K562 (cell line): ENCODE results near the gene CUTA. TPM values are rescaled to one million over a fixed set of nuclear protein-coding genes. Genes with fewer than 3 reads are reported as not detected.

Experiments used
- BCLAF1 ChIP-seq, 2 experiments: fragments of 450-650 bp in 1 of 2; IDR thresholded peaks; 2 replicates each; pipeline ENCODE4 v1.6.1; 2011 to 2017; ENCODE audit warnings: low read depth in 2 of 2, antibody characterized with exemption in 1 of 2, borderline replicate concordance in 1 of 2, low read length in 1 of 2, mild to moderate bottlenecking in 1 of 2, mixed read lengths in 1 of 2; ENCODE audit not compliant: control insufficient read depth in 1 of 2
- DIDO1 ChIP-seq: fragments of 450-650 bp; IDR thresholded peaks from 2 replicates; pipeline ENCODE4 v1.6.1; 2016; ENCODE audit warnings: low read depth, missing biosample characterization, missing genetic modification characterization
- EP400 ChIP-seq: fragments of 450-650 bp; IDR thresholded peaks from 2 replicates; pipeline ENCODE4 v1.6.1; 2017; ENCODE audit warnings: antibody characterized with exemption, mild to moderate bottlenecking, moderate library complexity
- MGA ChIP-seq: fragments of 450-650 bp; IDR thresholded peaks from 2 replicates; pipeline ENCODE4 v1.6.1; 2016; ENCODE audit warnings: mild to moderate bottlenecking, moderate library complexity
- PREB ChIP-seq: sonication (generic); formaldehyde crosslinking; IDR thresholded peaks from 2 replicates; pipeline ENCODE4 v1.8.1; 2023; ENCODE audit warnings: mild to moderate bottlenecking, missing genetic modification reagents
- SMARCA5 ChIP-seq: fragments of 450-650 bp; IDR thresholded peaks from 2 replicates; pipeline ENCODE4 v1.6.1; 2016
- ZNF165 ChIP-seq: fragments of 250-450 bp; sonication (Bioruptor Pico); IDR thresholded peaks from 2 replicates; pipeline ENCODE4 v1.4.0; 2020; ENCODE audit warnings: borderline replicate concordance
- ZNF212 ChIP-seq: fragments of 450-650 bp; formaldehyde crosslinking; IDR thresholded peaks from 2 replicates; pipeline ENCODE4 v1.4.0; 2020; ENCODE audit warnings: mild to moderate bottlenecking
- ZNF830 ChIP-seq: fragments of 250-450 bp; sonication (Bioruptor Pico); IDR thresholded peaks from 2 replicates; pipeline ENCODE4 v1.5.0; 2021; ENCODE audit warnings: mild to moderate bottlenecking
- polyA plus RNA-seq, 8 experiments: library from polyadenylated mRNA; depleted of rRNA in 4 of 8; stranded (reverse) in 5 of 8; unstranded in 3 of 8; fragments of >200 nt; fragmentation: Nextera tagmentation in 2 of 8; fragmentation: Illumina TruSeq in 1 of 8; extraction: Ambion mirVana in 2 of 8; extraction: Trizol in 1 of 8; gene quantifications; 2 replicates each; pipeline versions ENCODE4 v1.2.1 to v1.2.3, GENCODE V29; 2011 to 2014; ENCODE audit warnings: inconsistent platforms in 1 of 8, missing spikeins in 1 of 8
- total RNA-seq, 7 experiments: library from RNA; depleted of rRNA in 6 of 7; stranded (reverse); fragments of >200 nt in 6 of 7; fragmentation: Illumina TruSeq in 2 of 7; extraction: Trizol in 2 of 7; gene quantifications; 2 replicates each; pipeline versions ENCODE4 v1.2.1 to v1.2.3, GENCODE V29; 2011 to 2021; ENCODE audit warnings: low replicate concordance in 1 of 7

CUTA gene
- total and polyA plus RNA-seq, 9 of the 15 experiments (the other 6 are each of a cell fraction or from before 2014, with no cell fraction given): 166 to 682 (median 310) TPM

DNA sequence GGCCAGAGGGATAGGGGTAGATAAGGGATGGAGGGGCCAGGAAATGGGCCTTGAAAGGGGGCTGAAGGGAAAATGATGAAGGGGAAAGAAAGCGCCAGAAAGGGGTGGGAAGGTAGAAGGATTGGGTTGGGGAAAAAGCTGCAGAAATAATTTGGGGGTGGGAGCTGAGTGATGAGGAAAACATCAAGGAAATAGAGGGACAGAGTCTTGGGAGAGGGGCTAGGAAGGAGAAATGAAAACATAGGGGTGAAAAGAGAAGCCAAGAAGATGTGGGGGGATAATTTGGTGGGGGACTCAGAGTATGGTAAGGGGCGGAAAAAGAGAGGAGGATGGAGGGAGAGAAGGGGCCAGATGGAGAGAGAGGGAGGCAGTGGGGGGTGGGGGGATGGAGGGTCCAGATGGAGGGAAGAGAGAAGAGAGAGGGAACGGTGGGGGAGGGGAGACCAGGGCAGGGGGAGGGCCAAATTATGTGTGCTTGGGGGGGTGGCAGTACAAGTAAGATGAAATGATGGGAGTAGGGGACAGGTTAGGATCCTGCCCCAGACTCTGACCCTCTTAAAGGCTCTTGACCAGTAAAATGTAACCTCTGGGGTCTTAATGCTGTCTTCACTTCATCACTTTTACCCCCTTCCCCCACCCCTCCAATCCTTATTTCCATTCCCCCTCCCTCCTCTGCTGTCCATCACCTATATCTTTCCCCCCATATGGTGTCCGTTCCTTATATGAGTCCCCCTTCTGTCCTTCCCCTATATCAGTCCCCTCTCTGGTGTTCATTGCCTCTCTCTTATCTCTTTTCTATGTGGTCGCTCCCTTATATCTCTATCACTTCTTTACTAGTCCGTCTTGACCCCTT, 2.8 kb upstream of the CUTA start (continued):
- TF ChIP-seq MGA: peak; percentile 31; the same call in 1 of the 2 replicates
- TF ChIP-seq ZNF165 (CRISPR knock-in tag): no peak
- TF ChIP-seq BCLAF1 (IDR thresholded peaks at IDR 0.05; ENCODE audit: borderline replicate concordance in 1 of 2, control insufficient read depth in 1 of 2, low read depth in 2 of 2, low read length in 1 of 2): peak in 1 of 2 experiments; percentile 93; a peak in 2 of 4 replicates
- TF ChIP-seq ZNF212 (CRISPR knock-in tag): no peak
- peak; percentile 63; the same call in 1 of the 2 replicates for TF ChIP-seq SMARCA5
- peak; percentile 32; the same call in 1 of the 2 replicates for TF ChIP-seq EP400
- no peak for TF ChIP-seq PREB
- TF ChIP-seq DIDO1: peak; percentile 99
- no peak for TF ChIP-seq ZNF830 (CRISPR knock-in tag)
